HG03196 (cell line): ENCODE data around the gene DGCR2.

Experiments used
- ATAC-seq: cut with Tn5 transposase; IDR thresholded peaks from one replicate; pipeline ENCODE4 v1.9.1; 2021; ENCODE audit not compliant: unreplicated experiment

Gene DGCR2

DNA sequence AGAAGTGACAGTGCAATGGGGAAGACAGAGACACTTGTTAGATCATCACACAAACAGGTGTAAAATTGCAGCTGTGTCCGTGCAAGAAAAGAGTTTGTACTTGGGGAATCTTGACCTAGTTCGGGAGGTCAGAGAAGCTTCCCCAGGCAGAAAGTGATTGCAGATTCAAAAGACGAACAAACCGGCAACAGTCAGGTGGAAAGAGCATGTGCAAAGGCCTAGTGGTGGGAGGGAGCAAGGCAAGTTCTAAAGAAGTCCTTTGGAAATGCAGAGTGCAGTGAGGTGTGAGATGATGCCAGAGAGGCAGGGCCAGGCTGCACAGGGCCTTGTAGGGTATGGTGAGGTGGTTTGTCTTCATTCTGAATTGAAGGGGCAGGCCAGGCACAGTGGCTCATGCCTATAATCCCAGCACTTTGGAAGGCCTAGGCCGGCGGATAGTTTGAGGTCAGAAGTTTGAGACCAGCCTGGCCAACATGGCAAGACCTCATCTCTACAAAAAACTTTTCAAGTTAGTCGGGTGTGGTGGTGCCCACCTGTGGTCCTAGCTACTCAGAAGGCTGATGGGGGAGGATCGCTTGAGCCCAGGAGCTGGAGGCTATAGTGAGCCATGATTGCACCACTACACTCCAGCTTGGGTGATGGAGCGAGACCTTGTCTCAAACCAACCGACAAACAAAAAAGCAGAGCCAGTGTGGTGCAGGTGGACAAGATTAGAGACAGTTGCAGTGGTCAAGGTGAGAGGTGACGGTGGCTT, 24.2 kb upstream of the DGCR2 start:
- no peak for ATAC-seq

DNA sequence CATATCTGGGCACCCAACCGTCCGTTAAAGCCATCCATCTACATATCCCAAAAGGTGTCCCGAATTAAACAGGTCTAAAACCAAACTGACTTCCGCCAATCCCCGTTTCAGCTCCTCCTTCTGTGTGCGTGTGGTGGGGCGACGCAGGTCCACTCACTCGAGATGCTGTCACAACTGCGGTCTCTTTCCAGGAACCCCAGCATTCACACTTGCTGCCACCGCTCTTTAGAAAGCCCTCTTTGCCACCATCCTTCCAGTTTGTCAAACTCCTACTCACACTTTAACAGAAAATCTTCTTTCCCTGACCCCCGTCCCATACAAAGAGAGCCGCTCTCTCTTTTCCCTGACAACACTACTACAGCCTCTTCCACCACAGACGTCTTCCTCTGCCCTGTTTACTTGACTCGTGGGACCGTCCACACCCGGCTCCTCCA, 21.8 kb upstream of the DGCR2 start:
- ATAC-seq: no peak

DNA sequence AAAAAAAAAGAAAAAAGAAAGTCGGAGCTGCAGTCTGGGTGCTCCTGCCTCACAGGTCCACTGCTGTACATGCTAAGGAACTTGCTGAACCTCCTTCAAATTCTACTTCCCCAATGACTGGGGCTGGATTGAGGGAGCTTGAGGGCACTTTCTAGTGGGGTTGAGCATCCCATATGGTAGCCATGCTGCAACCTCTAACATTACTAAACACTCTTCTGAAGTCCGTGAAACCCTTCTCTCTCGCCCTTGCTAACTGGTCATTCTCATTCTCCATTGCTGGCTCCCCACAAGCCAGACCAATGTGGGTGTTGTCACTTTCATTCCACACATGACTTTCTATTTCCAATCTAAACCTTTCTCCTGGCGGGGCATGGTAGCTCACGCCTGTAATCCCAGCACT, 21.0 kb upstream of the DGCR2 start:
- ATAC-seq: no peak

DNA sequence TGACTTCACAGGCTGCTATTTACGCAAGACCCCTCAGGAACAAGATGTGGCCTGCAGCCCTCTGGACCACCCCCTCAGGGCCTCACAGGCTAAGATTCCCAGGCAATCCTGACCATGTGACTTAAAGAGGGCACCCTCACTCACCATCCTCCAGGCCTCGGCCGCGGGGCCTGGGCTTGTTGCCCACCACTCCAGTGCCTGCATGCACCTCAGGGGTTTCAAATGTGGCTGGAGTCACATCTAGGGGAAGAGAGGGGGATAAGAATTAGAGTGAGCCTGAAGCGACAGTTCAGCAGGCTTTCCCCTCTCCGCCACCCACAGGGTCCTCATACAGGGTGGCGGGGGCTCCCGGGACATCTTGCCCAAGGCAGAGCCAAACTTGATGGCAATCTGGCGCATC, 20.2 kb upstream of the DGCR2 start:
- no peak for ATAC-seq

DNA sequence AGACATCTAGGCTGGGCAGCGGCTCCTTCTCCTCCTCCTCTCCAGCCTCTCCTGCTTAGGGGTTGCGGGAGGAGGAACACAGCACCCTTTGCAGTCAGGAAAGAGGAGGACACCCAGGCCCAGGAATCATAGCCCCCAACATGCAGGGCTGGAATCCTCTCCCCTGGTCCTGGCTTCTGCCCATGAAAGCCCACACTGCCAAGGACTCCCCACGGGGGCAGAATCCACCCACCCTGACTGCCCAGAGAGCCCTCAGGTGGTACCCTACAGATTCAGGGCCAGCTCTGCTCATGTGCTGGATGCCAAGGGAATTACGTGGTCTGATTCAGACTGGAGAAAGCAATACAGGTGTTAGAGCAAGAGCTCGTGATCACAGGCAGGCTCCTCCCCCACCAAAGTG, 17.8 kb upstream of the DGCR2 start:
- no peak for ATAC-seq

DNA sequence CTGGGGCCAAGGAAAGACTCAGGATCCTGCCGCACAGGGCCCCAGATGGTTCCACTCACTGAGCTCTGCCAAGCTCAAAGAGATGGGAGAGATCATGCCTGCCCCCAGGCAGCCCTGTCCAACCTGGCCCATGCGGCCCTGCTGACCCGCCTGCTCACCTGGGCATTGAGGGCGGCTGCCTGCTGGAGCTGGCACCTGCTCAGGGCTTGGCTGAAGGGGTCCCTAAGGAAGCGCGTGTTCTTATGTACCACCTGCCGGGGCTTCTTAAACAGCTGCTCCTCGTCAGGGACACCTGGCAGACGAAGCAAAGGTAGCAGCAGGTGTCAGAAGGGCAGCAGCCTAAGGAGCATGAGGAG, 16.8 kb upstream of the DGCR2 start:
- ATAC-seq: no peak

DNA sequence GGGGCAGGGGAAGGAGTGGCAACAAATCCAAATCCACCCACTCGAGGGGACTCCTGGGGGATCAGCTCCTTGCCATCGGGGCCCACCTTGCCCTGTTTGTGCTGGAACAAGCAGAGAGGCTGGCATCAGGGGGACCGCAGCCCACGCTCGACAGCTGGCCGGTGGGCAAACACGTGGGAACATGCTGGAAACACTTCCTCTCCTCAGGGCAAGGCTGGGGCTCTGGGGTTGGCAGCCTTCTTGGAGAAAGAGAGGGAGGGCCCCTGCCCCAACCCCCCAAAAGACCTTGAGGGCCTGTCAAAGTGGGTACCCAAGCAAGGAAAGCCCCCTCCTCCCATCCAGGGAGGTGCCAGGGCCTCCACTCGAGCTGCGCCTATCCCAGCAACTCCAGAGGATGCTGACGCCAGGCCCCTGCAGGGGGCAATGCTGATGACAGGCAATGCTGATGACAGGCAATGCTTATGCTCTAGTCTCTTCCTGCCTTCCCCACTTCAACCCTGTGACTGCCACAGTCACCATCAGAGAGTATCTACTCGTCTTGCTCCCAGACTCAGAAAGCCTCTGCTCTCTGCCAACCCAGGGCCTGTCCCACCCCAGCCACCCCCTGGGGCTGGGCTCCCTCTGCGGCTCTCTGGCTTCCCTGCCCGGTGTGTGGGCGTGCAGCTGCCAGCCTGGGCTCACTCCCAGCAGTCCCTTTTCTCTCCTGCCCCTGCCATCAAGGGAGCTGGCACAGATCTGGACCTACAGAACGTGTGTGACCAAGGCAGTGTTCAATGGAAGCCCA, 16.2 kb upstream of the DGCR2 start:
- ATAC-seq: no peak

DNA sequence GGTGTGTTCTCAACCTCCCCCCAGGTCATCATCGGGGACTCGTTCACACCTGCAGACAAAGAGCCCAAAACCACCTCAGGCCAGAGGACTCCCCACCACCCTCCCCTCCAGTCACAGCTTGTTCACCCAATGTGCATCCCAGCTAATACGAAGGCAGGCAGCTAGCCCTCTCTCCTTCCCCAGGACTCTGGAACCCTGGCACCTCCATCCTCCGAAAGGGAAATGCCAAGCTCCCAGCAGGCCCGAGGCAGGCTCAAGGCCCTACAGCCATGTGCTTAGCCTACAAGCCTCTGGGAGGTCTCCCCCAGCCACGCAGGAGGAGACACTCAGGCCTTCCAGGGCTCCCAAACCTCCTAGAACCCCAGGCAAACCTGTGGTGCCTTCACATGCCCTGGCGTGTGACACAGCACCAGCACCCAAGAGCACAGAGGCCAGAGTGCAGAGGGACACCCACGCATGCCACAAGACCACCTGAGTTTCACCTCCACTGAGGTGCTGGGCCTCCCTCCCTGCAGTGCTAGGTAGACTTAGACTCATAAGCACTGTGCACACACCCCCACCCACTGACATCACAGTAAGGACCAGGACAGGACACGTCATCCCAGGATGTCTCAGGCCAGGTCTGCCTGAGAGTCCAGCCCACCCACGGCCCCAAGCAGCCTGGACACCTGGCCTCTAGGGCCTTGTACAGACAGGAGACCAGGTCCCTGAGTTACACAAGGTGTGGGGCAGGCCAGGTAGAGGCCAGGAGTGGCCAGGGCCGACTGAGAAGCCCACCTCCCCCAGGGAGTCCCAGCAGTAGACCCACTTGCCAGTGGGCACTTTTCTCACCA, 15.4 kb upstream of the DGCR2 start:
- ATAC-seq: no peak

DNA sequence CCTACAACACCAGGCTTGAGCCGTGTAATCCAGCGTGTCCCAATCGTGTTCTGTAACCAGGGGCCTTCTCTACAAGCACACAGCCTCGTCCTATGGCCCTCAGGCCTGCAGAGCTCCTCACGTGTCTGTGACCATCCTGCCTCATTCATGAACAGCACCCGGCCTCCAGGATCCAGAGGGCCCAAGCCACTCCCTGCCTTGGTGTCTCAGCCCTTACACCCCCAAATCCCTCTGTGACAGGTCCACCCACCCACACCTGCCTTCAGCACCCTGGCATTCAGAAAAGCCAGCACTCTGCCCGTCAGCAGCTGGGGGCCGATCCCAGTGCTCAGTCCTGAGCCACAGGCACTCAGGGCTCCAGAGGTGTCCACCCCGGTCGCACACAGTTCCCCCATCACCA, 14.7 kb upstream of the DGCR2 start:
- ATAC-seq: no peak

DNA sequence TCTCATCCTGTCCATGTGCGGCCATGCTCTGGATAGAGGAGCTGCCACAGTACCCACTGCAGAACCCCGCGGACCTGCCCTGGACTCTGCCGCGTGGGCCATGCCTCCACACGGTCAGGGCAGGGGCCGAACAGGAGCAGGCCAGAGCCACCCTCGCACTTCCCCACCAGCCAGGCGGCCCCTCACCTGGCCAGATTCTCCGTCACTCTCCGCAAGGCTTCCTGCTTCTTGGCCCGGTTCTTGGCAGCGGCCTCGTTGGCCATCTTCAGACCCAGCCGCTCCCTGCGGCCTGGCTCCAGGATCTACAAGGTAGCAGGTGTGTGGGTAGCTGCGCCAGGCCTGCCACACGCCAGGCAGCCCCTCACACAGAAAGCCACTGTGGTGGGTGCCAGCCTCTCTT, 12.7 kb upstream of the DGCR2 start:
- ATAC-seq: no peak

DNA sequence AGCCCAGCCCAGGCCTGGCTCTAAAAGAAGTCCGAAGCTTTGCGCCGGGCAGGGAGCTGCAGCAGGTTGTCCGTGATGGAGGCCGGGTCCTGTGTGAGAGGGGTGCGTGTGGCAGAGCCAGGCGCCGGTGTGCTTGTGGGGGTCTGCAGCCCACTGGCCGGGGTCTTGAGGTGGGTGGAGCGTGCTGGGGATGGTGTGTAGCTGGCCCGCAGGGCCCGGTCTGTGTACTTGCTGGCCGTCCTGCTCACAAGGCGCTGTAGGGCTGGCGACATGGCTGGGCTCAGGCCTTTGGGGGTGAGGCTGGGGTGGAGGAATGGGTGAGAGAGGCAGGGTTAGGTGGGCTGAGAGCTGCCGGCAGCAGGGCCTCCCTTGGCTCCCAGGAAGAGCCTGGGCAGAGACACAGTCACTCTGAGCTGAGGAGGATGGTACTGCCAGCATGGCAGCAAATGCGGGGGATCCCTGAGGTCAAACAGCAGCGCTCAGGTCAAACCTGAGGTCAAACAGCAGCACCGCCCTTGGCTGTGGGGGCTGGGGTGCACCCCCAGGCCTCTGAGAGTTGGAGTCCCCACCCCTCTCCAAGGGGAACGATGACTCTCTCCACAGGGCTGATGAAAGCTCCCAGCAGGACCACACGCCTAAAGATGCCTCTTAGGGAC, 12.1 kb upstream of the DGCR2 start:
- no peak for ATAC-seq

DNA sequence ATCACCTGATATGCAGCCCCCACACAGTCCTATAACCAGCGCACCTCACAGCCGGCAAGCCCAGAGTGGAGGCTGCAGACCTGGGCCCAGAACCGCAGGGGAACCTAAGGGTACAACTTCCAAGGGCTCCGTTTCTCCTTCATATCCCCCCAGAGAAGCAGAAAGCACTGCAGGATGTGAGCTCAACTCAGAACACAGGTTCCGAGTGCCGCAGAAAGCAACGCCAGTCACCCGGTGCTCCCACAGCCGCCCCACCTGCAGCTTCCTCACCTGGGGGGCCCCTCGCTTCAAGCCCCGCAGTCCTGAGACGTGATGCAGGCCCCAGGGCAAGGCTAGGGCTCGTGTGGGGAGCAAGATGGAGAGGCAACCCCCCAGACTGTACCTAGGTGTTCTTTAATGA, 11.3 kb upstream of the DGCR2 start:
- ATAC-seq: no peak

DNA sequence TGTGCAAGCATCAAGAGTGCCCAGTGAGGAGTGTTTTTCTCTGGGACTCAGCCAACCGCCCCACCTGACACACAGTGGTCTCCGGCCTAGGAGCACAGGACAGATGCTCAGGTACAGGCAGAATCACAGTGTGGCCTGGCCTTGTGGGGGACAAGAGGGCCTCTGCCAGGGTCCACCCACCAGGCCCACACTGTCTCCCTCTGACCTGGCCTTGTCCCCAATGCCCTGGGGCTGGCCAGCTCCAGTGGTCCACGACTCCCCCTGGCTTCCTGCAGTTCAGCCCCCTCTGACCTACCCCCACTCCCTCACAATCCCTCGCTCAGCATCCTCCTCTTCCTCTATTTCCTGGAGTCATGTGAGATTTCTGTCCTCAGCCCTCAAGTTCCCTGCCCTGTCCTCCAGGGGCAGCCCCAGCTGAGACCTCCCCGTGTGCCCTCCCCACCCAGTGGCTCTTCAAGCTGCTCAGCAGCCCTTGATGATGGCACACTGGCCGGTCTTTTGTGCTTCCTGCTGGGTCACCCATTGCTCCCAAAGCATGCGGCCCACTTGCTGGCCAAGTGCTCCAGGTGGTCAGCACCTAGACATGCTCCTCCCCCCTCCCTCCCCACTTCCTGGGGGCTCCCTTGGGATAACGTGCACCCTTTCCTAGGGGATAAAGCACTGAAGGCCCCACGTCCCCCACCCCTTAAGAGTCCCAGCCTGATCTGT, 10.6 kb upstream of the DGCR2 start:
- ATAC-seq: no peak

DNA sequence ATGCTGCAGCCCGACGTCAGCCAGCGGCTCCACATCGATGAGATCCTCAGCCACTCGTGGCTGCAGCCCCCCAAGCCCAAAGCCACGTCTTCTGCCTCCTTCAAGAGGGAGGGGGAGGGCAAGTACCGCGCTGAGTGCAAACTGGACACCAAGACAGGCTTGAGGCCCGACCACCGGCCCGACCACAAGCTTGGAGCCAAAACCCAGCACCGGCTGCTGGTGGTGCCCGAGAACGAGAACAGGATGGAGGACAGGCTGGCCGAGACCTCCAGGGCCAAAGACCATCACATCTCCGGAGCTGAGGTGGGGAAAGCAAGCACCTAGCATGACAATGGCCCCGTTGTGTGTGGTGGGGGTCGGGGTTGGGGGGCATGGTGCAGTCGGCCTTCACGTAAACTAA, 9.9 kb upstream of the DGCR2 start:
- ATAC-seq: no peak

DNA sequence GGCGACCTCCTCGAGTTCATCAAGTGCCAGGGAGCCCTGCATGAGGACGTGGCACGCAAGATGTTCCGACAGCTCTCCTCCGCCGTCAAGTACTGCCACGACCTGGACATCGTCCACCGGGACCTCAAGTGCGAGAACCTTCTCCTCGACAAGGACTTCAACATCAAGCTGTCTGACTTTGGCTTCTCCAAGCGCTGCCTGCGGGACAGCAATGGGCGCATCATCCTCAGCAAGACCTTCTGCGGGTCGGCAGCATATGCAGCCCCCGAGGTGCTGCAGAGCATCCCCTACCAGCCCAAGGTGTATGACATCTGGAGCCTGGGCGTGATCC, 9.4 kb upstream of the DGCR2 start:
- no peak for ATAC-seq

DNA sequence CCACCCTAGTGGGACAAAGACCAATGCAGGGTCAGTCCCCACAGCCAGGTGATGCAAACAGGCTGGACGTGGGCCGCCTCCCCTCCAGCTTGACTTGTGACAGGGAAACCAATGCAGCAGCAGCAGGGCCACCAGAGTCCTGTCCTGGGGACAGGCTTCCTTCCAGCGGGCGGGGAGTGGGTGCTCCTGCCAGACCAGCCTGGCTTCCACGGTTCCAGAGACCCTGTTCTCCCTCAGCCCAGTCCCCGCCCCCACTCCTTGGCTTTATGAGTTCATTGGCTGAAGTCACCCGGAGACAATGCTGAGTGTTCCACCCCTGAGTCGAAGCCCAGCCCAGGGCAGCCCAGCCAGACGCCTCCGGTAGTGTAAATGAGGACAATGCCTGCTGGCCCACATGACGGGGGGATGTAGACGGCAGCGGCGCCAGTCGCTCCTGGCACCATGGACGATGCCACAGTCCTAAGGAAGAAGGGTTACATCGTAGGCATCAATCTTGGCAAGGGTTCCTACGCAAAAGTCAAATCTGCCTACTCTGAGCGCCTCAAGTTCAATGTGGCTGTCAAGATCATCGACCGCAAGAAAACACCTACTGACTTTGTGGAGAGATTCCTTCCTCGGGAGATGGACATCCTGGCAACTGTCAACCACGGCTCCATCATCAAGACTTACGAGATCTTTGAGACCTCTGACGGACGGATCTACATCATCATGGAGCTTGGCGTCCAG, 8.9 kb upstream of the DGCR2 start, which contains the start of gene TSSK2:
TSS of gene TSSK2 (plus strand) at position 350 of the 726 bp plus-strand sequence. CDS start at position 442, 92 bp downstream.
- no peak for ATAC-seq

DNA sequence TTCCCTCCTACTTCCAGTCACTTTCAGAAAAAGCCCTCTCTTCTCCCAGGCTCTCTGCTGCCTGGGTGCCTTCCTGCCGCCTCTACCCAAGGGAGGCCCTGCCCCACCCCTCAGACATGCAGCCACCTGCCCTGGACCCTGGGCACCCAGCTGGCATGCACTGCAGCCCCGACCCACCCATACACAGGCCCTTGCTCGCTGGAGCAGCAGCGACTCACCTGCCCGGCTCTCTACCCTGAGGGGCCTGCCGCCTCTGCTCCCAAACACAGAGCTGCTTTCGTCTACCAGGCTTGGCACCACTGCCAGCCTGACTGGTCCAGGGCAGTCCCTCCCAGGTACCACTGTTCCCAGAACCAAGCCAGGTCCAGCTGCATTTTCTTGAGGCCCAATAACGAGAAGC, 7.7 kb upstream of the DGCR2 start:
- ATAC-seq: no peak

DNA sequence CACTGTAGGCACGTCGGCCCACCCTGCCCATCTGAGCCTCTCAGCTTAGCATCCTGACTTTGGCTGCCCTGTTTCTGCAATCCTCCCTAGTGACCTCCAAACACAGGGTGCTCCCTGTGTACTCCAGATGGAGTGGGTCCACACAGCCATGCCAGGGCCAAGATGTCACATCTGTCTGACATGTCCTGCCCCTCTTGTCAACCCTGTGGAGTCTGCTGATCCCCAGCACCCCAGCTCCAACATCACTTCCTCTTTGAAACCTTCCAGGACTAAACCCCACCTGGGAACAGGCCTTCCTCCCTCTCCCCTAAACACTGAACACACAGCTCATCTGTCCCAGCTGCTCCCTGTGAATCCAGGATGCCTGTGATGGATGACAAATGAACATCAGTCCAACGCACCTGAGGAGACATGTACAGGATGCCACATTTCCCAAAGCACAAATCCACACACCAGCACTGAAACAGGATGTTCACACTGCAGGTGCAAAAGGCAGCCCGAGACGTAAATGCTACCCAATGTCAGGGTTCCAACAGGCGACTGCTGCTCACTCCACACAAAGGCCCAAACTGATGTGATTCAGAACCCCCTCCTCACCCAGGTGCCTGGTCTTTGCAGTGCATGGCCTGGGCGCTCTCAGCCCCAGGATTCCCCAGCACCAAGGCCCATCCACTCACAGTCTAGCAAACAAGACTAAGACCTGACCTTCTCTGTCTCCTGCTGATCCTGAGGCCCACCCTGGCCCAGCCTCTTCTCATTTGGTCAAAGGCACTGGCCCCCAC, 6.9 kb upstream of the DGCR2 start:
- no peak for ATAC-seq

DNA sequence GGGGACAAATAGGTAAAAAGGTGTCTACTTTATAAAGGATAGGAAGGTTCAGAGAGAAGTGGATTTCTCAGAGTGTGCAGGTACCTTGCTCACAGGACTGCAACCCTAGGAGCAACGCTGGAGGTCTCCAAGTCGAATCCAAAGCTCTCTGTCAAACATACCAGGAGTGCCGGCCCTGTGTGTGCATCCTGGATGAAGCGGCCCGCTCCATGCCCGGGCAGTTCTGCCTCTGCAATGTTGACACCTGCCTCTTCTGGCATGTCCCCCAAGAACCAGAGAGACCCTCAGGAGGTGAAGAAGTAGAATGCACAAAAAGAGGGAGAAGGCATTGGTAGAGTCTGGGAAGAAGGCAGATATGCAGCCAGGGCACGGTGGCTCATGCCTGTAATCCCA, 5.8 kb upstream of the DGCR2 start:
- no peak for ATAC-seq
